ENCODE measurements around the gene BANK1.
A peak's percentile ranks its signal among the peaks of the same experiment; 100 is the strongest.

BANK1 gene

DNA sequence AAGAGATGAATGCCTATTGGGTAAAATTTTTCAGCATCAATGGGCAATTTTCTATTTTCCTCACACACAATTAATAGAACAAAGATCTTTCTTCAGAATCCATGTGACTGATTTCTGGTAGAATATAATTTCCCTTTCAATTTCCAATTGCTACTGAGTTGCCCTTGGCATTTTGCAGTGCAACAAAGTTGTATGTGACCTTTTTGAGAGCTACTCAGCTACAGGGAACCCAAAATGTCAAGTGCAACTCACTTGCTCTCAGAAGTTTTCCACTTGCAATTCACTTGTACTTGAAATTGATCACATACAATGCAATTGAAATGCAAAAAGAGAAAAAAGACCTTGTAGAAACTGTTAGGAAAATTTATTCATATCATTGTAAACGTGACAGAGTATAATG, 245.5 kb downstream of the BANK1 start:
- no peak overlapping the region for H3K4me3 ChIP-seq (ENCODE audit: low read depth in 1 of 5, low read length in 5 of 5)
- H3K9me3 ChIP-seq (ENCODE audit: control insufficient read depth in 5 of 5, low read length in 5 of 5): no peaks in the 10 kb centered on the region
- no peak overlapping the region for H3K27ac ChIP-seq (ENCODE audit: low read depth, low read length)
- no peaks in the 10 kb centered on the region for H3K36me3 ChIP-seq (ENCODE audit: control insufficient read depth in 5 of 5, insufficient read depth in 5 of 5, low read length in 5 of 5)
- H3K4me1 ChIP-seq (ENCODE audit: control insufficient read depth in 5 of 5, insufficient read depth in 5 of 5, low read length in 5 of 5): peaks cover 0 to 10% (median 4%) of the 10 kb centered on the region in 5 donors
- H3K9ac ChIP-seq (ENCODE audit: low read length in 5 of 5): no peak overlapping the region
- H3K27me3 ChIP-seq (ENCODE audit: control insufficient read depth in 5 of 5, insufficient read depth in 4 of 5, low read length in 5 of 5): no peaks in the 10 kb centered on the region

DNA sequence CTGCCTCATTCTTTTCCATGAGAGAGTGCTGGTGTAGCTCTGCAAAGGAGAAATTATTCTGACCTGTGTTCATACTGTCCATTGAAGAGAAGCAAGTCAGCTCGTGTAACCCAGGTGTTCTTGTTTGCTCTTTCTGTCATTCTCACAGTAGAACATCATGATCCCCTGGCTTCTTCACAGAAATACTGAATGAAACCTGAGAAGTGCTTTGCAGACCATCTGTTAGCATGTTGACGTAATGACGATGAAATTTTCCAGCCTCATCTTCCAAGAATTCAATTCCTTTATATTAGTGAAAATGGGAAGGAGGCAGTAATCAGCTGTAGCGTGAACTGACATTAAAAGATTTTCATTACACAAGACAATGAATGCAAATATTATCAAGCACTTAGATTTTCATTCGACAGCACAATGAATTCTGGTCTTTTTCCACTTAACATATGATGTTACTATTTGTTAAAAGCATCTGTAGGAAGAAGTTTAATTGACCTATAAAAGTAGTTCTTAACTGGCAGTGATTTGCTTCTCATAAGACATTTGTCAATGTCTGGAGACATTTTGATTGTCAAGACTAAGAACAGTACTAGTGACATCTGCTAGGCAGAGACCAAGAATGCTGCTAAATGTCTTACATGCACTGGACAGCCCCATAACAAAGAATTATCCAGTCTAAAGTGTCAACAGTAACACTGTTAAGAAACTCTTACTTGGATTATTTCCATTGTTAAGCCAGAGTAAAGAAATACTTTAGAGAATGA, 246.3 kb downstream of the BANK1 start:
- Histone ChIP-seq H3K27me3 (ENCODE audit: control insufficient read depth in 5 of 5, insufficient read depth in 4 of 5, low read length in 5 of 5) (no peaks in the 10 kb centered on the region), H3K36me3 (ENCODE audit: control insufficient read depth in 5 of 5, insufficient read depth in 5 of 5, low read length in 5 of 5) (no peaks in the 10 kb centered on the region), H3K4me1 (ENCODE audit: control insufficient read depth in 5 of 5, insufficient read depth in 5 of 5, low read length in 5 of 5) (peaks cover 0 to 10% (median 4%) of the 10 kb centered on the region in 5 donors), H3K27ac (ENCODE audit: low read depth, low read length) (no peak overlapping the region), H3K4me3 (ENCODE audit: low read depth in 1 of 5, low read length in 5 of 5) (no peak overlapping the region), H3K9me3 (ENCODE audit: control insufficient read depth in 5 of 5, low read length in 5 of 5) (no peaks in the 10 kb centered on the region), H3K9ac (ENCODE audit: low read length in 5 of 5) (no peak overlapping the region)

- H3K36me3 ChIP-seq (ENCODE audit: control insufficient read depth in 5 of 5, insufficient read depth in 5 of 5, low read length in 5 of 5): no peaks in the 10 kb centered on the region
- H3K27me3 ChIP-seq (ENCODE audit: control insufficient read depth in 5 of 5, insufficient read depth in 4 of 5, low read length in 5 of 5): no peaks in the 10 kb centered on the region
- H3K4me3 ChIP-seq (ENCODE audit: low read depth in 1 of 5, low read length in 5 of 5): peak overlapping the region in 1 of 5 donors; percentile 30
- H3K9me3 ChIP-seq (ENCODE audit: control insufficient read depth in 5 of 5, low read length in 5 of 5): no peaks in the 10 kb centered on the region
- no peak overlapping the region for H3K27ac ChIP-seq (ENCODE audit: low read depth, low read length)
- peaks cover 0 to 10% (median 4%) of the 10 kb centered on the region in 5 donors for H3K4me1 ChIP-seq (ENCODE audit: control insufficient read depth in 5 of 5, insufficient read depth in 5 of 5, low read length in 5 of 5)
- no peak overlapping the region for H3K9ac ChIP-seq (ENCODE audit: low read length in 5 of 5)
Observed at GRCh38 chr4:102037566-102037965, 247.0 kb downstream of the BANK1 start.

- Histone ChIP-seq H3K4me1 (ENCODE audit: control insufficient read depth in 5 of 5, insufficient read depth in 5 of 5, low read length in 5 of 5) (no peaks in the 10 kb centered on the region), H3K9ac (ENCODE audit: low read length in 5 of 5) (no peak overlapping the region), H3K9me3 (ENCODE audit: control insufficient read depth in 5 of 5, low read length in 5 of 5) (peaks cover 0 to 2% (median 0%) of the 10 kb centered on the region in 5 donors)
Observed at GRCh38 chr4:102042871-102043802, 252.6 kb downstream of the BANK1 start.

GRCh38 chr4:102047616-102048015, 257.1 kb downstream of the BANK1 start:
- H3K4me1 ChIP-seq (ENCODE audit: control insufficient read depth in 5 of 5, insufficient read depth in 5 of 5, low read length in 5 of 5): no peaks in the 10 kb centered on the region
- H3K36me3 ChIP-seq (ENCODE audit: control insufficient read depth in 5 of 5, insufficient read depth in 5 of 5, low read length in 5 of 5): no peaks in the 10 kb centered on the region
- no peak overlapping the region for H3K9ac ChIP-seq (ENCODE audit: low read length in 5 of 5)
- H3K4me3 ChIP-seq (ENCODE audit: low read depth in 1 of 5, low read length in 5 of 5): no peak overlapping the region
- no peaks in the 10 kb centered on the region for H3K27me3 ChIP-seq (ENCODE audit: control insufficient read depth in 5 of 5, insufficient read depth in 4 of 5, low read length in 5 of 5)
- no peak overlapping the region for H3K27ac ChIP-seq (ENCODE audit: low read depth, low read length)
- H3K9me3 ChIP-seq (ENCODE audit: control insufficient read depth in 5 of 5, low read length in 5 of 5): peaks cover 0 to 2% (median 0%) of the 10 kb centered on the region in 5 donors

More at GRCh38 chr4:102042871-102043802, 252.6 kb downstream of the BANK1 start:
- Histone ChIP-seq H3K27me3 (ENCODE audit: control insufficient read depth in 5 of 5, insufficient read depth in 4 of 5, low read length in 5 of 5) (no peaks in the 10 kb centered on the region), H3K4me3 (ENCODE audit: low read depth in 1 of 5, low read length in 5 of 5) (no peak overlapping the region), H3K27ac (ENCODE audit: low read depth, low read length) (no peak overlapping the region), H3K36me3 (ENCODE audit: control insufficient read depth in 5 of 5, insufficient read depth in 5 of 5, low read length in 5 of 5) (no peaks in the 10 kb centered on the region)

DNA sequence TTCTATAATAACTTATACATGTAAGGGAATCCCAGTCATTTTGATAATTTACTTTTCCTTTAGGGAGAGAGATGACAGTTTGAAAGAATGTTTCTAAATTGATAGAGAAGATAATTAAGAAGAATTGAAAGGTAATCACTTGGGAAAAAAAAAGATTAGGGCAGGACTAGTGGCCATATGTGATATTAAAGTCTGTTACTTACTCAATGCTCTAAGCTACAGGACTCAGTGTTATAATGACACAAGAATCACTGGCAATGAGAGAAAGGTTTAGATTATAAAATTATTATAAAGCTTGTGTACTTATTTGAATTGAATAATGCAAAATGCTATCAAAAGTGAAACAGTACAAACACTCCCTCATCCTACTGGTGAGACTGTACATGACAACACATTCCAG, 265.3 kb downstream of the BANK1 start:
- Histone ChIP-seq H3K27me3 (ENCODE audit: control insufficient read depth in 5 of 5, insufficient read depth in 4 of 5, low read length in 5 of 5) (no peaks in the 10 kb centered on the region), H3K36me3 (ENCODE audit: control insufficient read depth in 5 of 5, insufficient read depth in 5 of 5, low read length in 5 of 5) (no peaks in the 10 kb centered on the region), H3K4me1 (ENCODE audit: control insufficient read depth in 5 of 5, insufficient read depth in 5 of 5, low read length in 5 of 5) (no peaks in the 10 kb centered on the region), H3K9ac (ENCODE audit: low read length in 5 of 5) (no peak overlapping the region), H3K9me3 (ENCODE audit: control insufficient read depth in 5 of 5, low read length in 5 of 5) (no peaks in the 10 kb centered on the region), H3K4me3 (ENCODE audit: low read depth in 1 of 5, low read length in 5 of 5) (no peak overlapping the region), H3K27ac (ENCODE audit: low read depth, low read length) (no peak overlapping the region)

DNA sequence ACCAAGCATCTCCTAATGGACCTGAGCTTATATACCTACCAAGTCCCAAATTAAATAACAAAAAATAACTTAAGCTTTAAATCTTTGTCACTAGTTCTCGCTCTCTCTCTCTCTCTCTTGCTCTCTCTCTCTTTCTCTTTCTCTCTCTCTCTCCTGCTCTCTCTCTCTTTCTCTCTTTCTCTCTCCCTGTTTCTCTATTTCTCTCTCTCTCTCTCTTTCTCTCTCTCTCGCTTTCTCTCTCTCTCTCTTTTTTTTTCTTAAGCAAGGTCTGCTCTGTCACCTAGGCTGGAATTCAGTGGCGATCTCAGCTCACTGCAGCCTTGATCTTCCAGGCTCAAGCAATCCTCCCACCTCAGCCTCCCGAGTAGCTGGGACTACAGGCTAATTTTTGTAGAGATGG, 266.6 kb downstream of the BANK1 start:
- no peak overlapping the region for H3K9ac ChIP-seq (ENCODE audit: low read length in 5 of 5)

GRCh38 chr4:102061133-102061532, 270.6 kb downstream of the BANK1 start:
- H3K27ac ChIP-seq (ENCODE audit: low read depth, low read length): no peak overlapping the region
- H3K9ac ChIP-seq (ENCODE audit: low read length in 5 of 5): no peak overlapping the region
- H3K36me3 ChIP-seq (ENCODE audit: control insufficient read depth in 5 of 5, insufficient read depth in 5 of 5, low read length in 5 of 5): peaks cover 0 to 4% (median 0%) of the 10 kb centered on the region in 5 donors
- no peaks in the 10 kb centered on the region for H3K4me1 ChIP-seq (ENCODE audit: control insufficient read depth in 5 of 5, insufficient read depth in 5 of 5, low read length in 5 of 5)
- no peaks in the 10 kb centered on the region for H3K9me3 ChIP-seq (ENCODE audit: control insufficient read depth in 5 of 5, low read length in 5 of 5)
- H3K4me3 ChIP-seq (ENCODE audit: low read depth in 1 of 5, low read length in 5 of 5): no peak overlapping the region
- H3K27me3 ChIP-seq (ENCODE audit: control insufficient read depth in 5 of 5, insufficient read depth in 4 of 5, low read length in 5 of 5): no peaks in the 10 kb centered on the region

More for the DNA sequence above, 266.6 kb downstream of the BANK1 start:
- H3K4me1 ChIP-seq (ENCODE audit: control insufficient read depth in 5 of 5, insufficient read depth in 5 of 5, low read length in 5 of 5): no peaks in the 10 kb centered on the region
- H3K36me3 ChIP-seq (ENCODE audit: control insufficient read depth in 5 of 5, insufficient read depth in 5 of 5, low read length in 5 of 5): peaks cover 0 to 3% (median 0%) of the 10 kb centered on the region in 5 donors
- no peaks in the 10 kb centered on the region for H3K9me3 ChIP-seq (ENCODE audit: control insufficient read depth in 5 of 5, low read length in 5 of 5)
- H3K27ac ChIP-seq (ENCODE audit: low read depth, low read length): no peak overlapping the region
- no peak overlapping the region for H3K4me3 ChIP-seq (ENCODE audit: low read depth in 1 of 5, low read length in 5 of 5)
- no peaks in the 10 kb centered on the region for H3K27me3 ChIP-seq (ENCODE audit: control insufficient read depth in 5 of 5, insufficient read depth in 4 of 5, low read length in 5 of 5)

GRCh38 chr4:102064747-102065442, 274.4 kb downstream of the BANK1 start:
- Histone ChIP-seq H3K4me1 (ENCODE audit: control insufficient read depth in 5 of 5, insufficient read depth in 5 of 5, low read length in 5 of 5) (no peaks in the 10 kb centered on the region), H3K36me3 (ENCODE audit: control insufficient read depth in 5 of 5, insufficient read depth in 5 of 5, low read length in 5 of 5) (peaks cover 0 to 4% (median 0%) of the 10 kb centered on the region in 5 donors), H3K9ac (ENCODE audit: low read length in 5 of 5) (no peak overlapping the region), H3K27me3 (ENCODE audit: control insufficient read depth in 5 of 5, insufficient read depth in 4 of 5, low read length in 5 of 5) (no peaks in the 10 kb centered on the region), H3K4me3 (ENCODE audit: low read depth in 1 of 5, low read length in 5 of 5) (no peak overlapping the region), H3K27ac (ENCODE audit: low read depth, low read length) (no peak overlapping the region), H3K9me3 (ENCODE audit: control insufficient read depth in 5 of 5, low read length in 5 of 5) (no peaks in the 10 kb centered on the region)

All from subcutaneous abdominal adipose tissue (tissue), 5 donors.